ENCODE data around the gene STAT2.

The STAT2 gene

GRCh38 chr12:56321027-56321426, 38.9 kb downstream of the STAT2 start:
- TF ChIP-seq CTCF (IDR thresholded peaks at IDR 0.05): no peak

DNA sequence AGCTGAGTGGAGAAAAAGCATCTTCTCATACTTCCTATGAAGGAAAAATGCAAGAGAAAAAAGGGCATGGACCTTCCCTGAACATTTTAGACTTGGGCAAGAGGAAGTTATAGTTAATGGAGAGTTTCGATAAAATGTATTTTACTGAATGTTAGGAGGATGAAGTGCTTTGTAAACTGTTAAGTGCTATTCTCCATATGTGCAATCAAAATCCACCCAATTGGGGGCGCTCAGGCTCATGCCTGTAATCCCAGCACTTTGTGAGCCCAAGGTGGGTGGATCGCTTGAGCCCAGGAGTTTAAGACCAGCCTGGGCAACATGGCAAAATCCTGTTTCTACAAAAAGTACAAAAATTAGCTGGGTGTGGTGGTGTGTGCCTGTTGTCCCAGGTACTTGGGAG, 42.2 kb downstream of the STAT2 start:
- TF ChIP-seq CTCF (IDR thresholded peaks at IDR 0.05): no peak

DNA sequence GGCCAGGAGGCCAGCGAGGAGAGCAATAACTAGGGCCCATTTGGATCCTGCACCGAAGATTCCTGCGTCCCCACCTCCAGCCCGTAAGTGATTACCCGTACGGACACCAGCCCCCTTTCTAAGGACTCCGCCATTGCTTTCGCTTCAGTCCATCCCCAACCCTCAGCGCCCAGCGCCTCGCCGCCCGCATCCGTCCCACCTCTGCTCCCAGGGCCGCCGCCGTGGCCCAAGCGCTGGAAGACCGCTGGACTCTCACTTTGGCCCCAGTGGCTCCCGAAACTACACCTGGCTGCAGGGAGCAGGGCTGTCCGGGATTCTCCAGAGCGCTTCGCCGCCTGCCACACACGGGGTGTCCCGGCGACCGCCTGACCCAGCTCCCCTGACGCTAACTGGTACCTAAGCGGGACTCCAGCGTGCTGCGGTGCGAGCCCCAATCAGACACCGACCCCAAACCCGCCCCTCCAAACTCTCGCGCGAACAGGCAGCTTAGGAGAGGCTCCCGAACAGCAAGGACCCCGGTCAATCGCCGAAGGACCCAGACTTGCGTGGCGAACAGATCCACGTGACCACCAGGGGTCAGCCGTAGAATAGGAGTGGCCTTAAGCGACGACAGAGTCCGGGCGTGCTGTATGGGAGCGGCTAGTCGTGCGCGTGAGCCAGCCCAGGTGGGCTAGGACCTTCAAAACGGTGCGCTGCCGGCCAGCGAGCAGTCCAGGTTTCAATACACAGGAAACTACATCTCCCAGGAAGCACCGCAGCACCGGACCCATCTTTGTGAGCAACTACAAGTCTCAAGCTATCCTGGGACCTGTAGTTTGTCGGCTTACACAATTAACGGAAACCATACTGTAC, 44.1 kb downstream of the STAT2 start, which contains the start of gene CNPY2:
CNPY2 (minus strand) TSS at position 367 of the 852 bp plus-strand sequence. CDS start 771 bp downstream, outside the sequence.
- no peak for TF ChIP-seq CTCF (IDR thresholded peaks at IDR 0.05)

GRCh38 chr12:56315249-56315621, 44.7 kb downstream of the STAT2 start:
- TF ChIP-seq CTCF (IDR thresholded peaks at IDR 0.05): no peak

GRCh38 chr12:56311003-56311402, 48.9 kb downstream of the STAT2 start:
- TF ChIP-seq CTCF (IDR thresholded peaks at IDR 0.05): no peak

GRCh38 chr12:56308714-56309113, 51.2 kb downstream of the STAT2 start:
- TF ChIP-seq CTCF (IDR thresholded peaks at IDR 0.05): no peak

DNA sequence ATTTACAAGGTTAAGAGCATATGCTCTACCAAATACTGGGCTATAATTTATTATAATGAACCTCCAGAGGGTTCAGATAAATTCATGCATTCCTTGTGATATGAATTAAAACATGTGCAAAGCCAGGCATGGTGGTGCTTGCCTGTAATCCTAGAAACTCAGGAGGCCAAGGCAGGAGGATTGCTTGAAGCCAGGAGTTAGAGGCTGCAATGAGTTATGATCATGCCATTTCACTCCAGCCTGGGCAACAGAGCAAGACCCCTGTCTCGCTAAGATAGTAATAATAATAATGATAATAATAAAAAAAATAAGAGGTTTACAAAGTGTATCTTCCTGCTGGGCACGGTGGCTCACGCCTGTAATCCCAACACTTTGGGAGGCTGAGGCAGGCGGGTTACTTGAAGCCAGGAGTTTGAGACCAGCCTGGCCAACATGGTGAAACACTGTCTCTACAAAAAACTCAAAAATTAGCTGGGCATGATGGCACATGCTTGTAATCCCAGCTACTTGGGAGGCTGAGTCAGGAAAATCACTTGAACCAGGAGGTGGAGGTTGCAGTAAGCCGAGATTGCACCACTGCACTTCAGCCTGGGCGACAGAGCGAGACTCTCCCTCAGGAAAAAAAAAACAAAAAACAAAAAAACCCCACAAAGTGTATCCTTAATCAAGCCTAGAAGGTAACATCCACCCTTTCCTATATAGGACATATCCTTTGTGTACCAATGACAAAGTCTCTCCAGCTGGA, 52.5 kb downstream of the STAT2 start:
- TF ChIP-seq CTCF (IDR thresholded peaks at IDR 0.05): no peak

All from LNCAP (cell line).